Gastroesophageal sphincter (tissue), 2 donors: Measurements from ENCODE around the gene ISOC2.

Experiments
- EP300 ChIP-seq: sonication (generic); formaldehyde crosslinking; IDR thresholded peaks from one replicate; pipeline ENCODE4 v1.6.1; 2017; ENCODE audit warnings: antibody characterized with exemption, mild to moderate bottlenecking
- POLR2A ChIP-seq, 2 donors: fragments of 450-650 bp; IDR thresholded peaks; one replicate each; pipeline ENCODE4 v1.6.1; 2017; ENCODE audit warnings: antibody characterized with exemption in 2 of 2, mild to moderate bottlenecking in 2 of 2, moderate library complexity in 1 of 2

DNA sequence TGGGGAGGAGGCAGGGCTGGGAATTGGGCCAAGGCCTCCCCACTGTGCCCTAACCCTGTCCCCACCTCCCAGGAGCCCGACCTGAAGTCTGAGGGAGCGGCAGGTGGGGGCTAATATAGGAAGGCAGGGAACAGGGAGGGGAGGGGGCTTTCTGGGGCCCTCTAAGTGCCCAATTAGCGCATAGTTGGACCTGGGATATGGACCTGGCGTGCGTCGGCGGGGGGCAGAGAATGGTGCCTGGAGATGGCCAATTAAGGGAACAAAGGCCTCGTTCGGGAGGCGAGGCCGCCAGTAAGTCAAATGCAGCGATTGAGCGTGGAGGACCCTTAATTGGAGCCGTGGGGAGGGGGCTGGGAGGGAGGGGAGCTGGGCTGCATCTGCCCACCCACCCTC is 3.2 kb upstream of the ISOC2 start, which contains the start of gene C19orf85:
- TF ChIP-seq EP300 = no peak
- no peak for TF ChIP-seq POLR2A (IDR thresholded peaks at IDR 0.05)
